Mesothelial cell of epicardium (in vitro differentiated cells): ENCODE results near the gene POLE. TPM values are rescaled to one million over a fixed set of nuclear protein-coding genes. Genes with fewer than 3 reads are reported as not detected.

Experiments
- DNase-seq, 2 experiments: peaks; one replicate each; pipeline ENCODE4 v3.0.0; 2021; ENCODE audit warnings: low spot score in 2 of 2; ENCODE audit not compliant: unreplicated experiment in 2 of 2
- H3K27ac Mint-ChIP-seq: 2 replicates; pipeline ENCODE4 v1.8.0; 2021; ENCODE audit warnings: mixed read lengths
- H3K27me3 Mint-ChIP-seq: 2 replicates; pipeline ENCODE4 v1.8.0; 2021; ENCODE audit warnings: low read depth, mixed read lengths
- H3K36me3 Mint-ChIP-seq: 2 replicates; pipeline ENCODE4 v1.8.0; 2021; ENCODE audit warnings: mixed read lengths
- H3K4me1 Mint-ChIP-seq: 2 replicates; pipeline ENCODE4 v1.8.0; 2021; ENCODE audit warnings: mixed read lengths
- H3K4me3 Mint-ChIP-seq: 2 replicates; pipeline ENCODE4 v1.8.0; 2021; ENCODE audit warnings: mild to moderate bottlenecking, moderate library complexity, mixed read lengths
- H3K9me3 Mint-ChIP-seq: 2 replicates; pipeline ENCODE4 v1.8.0; 2021; ENCODE audit warnings: mixed read lengths
- total RNA-seq: library from RNA; stranded (reverse); gene quantifications from 3 replicates; pipeline ENCODE4 v1.2.1, GENCODE V29; 2021
- TF ChIP-seq, protein P1 (sequence below): fragments of 200-600 bp; sonication (generic); IDR thresholded peaks from one replicate; pipeline ENCODE4 v1.5.0; 2021; ENCODE audit warnings: antibody characterized with exemption; ENCODE audit not compliant: unreplicated experiment

The POLE gene
- total RNA-seq, 1 donor from 2014 or later = 124 TPM

DNA sequence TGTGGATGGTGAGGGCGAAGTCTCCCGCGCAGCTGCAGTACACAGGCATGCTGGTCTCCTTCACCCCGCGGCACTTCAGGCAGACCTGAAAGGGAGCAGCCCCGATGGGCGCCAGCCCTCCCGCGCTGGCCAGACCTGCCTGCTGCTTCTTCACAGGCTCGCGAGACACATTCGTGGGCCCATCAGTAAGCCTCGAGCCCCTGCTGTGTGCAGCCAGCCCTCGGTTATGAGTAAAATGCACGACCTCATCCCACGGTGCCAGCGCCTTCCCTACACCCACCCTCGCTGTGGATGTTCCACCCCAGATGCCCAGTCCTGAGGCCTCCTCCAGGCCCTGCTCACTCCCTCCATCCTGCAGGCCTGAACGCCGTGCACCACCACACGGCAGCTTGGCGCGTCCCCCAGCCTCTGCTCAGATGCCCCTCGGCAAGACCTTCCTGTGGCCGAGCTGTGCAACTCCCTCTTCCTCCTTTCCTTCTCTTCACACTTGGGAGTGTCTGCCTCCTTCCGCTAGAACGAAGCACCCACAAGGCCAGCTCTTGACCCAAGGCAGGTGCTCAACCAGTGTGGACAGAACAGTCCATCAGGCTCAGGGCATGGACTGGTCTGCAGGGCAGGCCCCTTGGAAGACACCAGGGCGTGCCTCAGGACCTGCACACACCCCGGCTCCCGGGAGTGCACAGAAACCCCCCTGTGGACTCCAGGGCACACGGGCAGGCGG lies 62.1 kb downstream of the POLE start:
- H3K27ac Mint-ChIP-seq = no peak overlapping the region
- TF ChIP-seq, protein P1, sequence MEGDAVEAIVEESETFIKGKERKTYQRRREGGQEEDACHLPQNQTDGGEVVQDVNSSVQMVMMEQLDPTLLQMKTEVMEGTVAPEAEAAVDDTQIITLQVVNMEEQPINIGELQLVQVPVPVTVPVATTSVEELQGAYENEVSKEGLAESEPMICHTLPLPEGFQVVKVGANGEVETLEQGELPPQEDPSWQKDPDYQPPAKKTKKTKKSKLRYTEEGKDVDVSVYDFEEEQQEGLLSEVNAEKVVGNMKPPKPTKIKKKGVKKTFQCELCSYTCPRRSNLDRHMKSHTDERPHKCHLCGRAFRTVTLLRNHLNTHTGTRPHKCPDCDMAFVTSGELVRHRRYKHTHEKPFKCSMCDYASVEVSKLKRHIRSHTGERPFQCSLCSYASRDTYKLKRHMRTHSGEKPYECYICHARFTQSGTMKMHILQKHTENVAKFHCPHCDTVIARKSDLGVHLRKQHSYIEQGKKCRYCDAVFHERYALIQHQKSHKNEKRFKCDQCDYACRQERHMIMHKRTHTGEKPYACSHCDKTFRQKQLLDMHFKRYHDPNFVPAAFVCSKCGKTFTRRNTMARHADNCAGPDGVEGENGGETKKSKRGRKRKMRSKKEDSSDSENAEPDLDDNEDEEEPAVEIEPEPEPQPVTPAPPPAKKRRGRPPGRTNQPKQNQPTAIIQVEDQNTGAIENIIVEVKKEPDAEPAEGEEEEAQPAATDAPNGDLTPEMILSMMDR = no peak

DNA sequence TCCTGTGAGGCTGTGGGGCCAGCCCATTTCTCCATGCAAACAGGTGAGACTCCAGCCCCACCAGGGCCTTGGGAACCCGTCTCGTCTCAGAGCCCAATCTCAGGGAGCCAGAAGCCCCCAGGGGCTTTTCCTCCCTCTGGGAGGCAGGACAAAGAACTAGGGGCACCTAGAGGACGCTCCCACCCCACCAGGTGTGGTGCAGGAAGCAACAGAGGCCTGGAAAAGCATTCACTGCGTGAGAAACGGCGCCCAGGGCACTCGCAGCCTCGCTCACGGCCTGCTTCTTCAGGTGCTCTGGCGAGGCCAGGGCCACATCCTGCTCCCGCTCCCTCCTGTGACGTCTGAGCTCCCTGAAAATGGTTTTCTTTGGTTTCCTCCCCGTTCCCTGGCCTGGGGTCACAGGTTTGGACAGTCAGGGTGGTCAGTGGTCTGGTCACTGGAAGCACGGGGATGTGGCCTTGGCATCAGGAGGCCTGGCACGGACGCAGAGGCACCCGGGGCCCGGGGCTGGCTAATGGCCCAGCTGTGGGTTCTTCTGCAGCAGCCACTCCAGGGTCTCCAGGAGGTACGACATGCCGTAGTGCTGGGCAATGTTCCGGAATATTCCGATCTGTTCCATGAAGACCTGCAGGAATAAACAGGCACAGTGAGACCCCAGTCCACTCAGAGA lies 62.8 kb downstream of the POLE start:
- Mint-ChIP-seq H3K4me1 (peaks cover 25% of the 10 kb centered on the region), H3K27me3 (peaks cover 9% of the 10 kb centered on the region), H3K27ac (no peak overlapping the region), H3K4me3 (no peak overlapping the region), H3K9me3 (no peaks in the 10 kb centered on the region), H3K36me3 (peaks cover 18% of the 10 kb centered on the region)
- no peak for DNase-seq
- TF ChIP-seq, protein P1 = no peak

More for the DNA sequence above, 62.1 kb downstream of the POLE start:
- H3K4me1 Mint-ChIP-seq = peaks cover 25% of the 10 kb centered on the region
- no peak for DNase-seq
- H3K27me3 Mint-ChIP-seq = peaks cover 9% of the 10 kb centered on the region
- H3K4me3 Mint-ChIP-seq = no peak overlapping the region
- H3K36me3 Mint-ChIP-seq = peaks cover 26% of the 10 kb centered on the region
- no peaks in the 10 kb centered on the region for H3K9me3 Mint-ChIP-seq

DNA sequence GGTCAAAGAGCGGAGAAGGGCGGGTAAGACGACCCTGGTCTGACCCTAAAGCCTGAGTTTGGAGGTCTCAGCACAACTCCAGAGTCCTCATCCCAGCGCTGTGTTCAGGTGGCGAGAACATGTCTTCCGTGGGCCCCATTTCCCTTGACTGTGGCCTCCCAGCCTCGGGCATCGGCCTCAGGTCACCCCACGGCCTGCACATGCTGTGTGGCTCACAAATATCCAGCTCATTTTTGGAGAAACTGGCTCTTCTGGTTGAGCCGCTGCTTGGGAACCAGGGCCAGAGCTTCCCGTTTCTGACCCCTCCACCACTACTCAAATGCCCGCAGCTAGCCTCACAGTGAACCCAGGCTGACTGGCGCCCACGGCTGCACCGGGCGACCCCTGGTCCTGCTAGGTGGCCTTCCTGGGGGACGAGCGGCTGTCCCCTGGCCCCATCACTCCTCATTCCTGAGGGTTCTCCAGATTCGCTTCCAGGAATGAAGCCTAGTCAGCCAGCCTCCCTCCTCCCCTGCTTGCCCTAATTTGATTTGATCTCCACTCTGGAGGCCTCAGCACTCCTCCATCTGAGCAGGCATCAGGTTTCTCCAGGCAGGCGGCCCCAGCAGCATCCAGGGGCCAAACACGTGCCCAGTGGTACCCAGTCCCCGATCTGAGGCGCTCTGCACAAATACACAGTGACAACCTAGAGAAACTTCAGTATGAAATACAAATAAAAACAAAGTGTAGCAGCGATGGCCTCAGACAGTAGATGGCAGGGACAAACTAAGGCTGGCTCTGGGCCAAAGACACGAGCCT lies 63.9 kb downstream of the POLE start:
- DNase-seq = no peak
- Mint-ChIP-seq H3K27me3 (peaks cover 11% of the 10 kb centered on the region), H3K4me1 (peaks cover 25% of the 10 kb centered on the region), H3K36me3 (peaks cover 13% of the 10 kb centered on the region), H3K27ac (peak overlapping the region; percentile 96), H3K4me3 (peak overlapping the region; percentile 33), H3K9me3 (no peaks in the 10 kb centered on the region)
- TF ChIP-seq, protein P1 = no peak

DNA sequence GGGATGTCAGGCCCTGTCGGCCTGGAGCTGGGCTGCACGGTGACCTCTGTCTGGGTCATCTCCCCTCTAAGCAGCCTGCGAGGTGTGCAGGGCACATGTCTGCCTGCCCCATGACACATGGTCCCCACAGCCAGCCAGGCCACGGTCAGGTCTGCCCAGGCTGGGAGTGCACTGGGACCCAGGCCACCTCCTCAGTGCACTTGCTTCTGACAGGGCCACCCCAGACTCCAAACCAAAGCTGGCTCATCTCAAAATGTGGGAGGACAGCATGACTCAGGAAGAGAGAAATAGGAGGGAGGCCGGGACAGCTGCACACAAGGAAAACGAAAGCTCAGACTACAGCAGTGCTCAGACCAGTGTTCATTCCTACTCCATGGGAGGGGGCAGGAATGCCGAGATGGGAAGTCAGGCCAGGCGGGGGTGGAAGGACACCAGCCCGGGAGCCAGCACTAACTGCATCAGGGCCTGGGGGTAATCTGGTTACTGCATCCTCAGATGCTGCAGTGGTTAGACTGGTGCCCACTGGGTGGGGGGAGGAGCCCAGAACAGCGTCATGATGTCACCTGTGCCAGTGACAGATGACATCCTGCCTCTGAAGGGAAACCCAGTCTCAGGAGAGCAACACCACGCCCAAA lies 64.6 kb downstream of the POLE start:
- no peak for DNase-seq
- Mint-ChIP-seq H3K27me3 (peaks cover 18% of the 10 kb centered on the region), H3K27ac (peak overlapping the region; percentile 96), H3K36me3 (peaks cover 13% of the 10 kb centered on the region), H3K4me1 (peaks cover 31% of the 10 kb centered on the region), H3K9me3 (no peaks in the 10 kb centered on the region), H3K4me3 (peak overlapping the region; percentile 18)
- TF ChIP-seq, protein P1 = no peak

DNA sequence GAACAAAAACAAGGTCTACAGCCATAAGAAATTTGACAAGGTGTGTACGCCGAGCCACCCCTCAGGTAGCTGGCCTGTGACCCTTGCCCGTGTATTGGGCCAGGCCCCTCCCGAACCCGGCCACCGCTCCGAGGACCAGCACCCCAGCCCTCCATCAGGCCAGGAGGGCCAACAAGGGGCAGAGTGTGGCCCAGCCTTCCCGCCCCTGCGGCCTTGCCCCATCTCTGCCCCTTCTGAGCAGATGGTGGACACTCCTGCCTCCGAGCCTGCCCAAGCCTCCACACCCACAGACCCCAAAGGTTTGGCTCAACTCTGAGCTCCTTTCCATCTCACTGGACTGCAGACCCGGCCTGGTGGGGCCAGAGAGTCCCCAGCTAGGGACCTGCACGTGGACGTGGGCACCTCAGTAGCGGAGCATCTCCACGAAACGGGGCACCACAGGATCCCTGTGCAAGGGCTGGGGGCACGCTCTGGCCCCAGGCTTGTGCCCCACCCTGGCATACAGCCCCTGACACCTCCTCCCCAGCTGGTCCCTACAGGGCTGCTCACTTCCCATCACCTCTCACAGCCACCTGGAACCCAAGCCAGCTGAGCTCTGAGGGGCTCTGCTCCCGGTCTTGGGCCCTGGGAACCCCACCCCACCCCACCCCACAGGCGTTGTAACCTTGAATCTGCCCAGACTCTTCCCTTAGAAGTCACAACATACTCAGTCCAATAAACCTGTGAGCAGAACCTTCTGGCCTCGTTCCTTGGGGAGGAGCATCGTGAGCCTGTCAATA lies 65.3 kb downstream of the POLE start:
- Mint-ChIP-seq H3K4me3 (no peak overlapping the region), H3K36me3 (peaks cover 13% of the 10 kb centered on the region), H3K27me3 (peaks cover 25% of the 10 kb centered on the region), H3K9me3 (no peaks in the 10 kb centered on the region), H3K27ac (peak overlapping the region; percentile 96), H3K4me1 (peaks cover 31% of the 10 kb centered on the region)
- DNase-seq = no peak
- TF ChIP-seq, protein P1 = no peak
